Endothelial cell (in vitro differentiated cells): Measurements from ENCODE around the gene NTN1. TPM values are rescaled to one million over a fixed set of nuclear protein-coding genes. Genes with fewer than 3 reads are reported as not detected.

Source experiments
- DNase-seq: peaks from one replicate; pipeline ENCODE4 v3.0.0; 2021; ENCODE audit warnings: low spot score
- H3K27ac Mint-ChIP-seq: one replicate; pipeline ENCODE4 v1.8.0; 2021; ENCODE audit warnings: mixed read lengths, inconsistent platforms; ENCODE audit not compliant: unreplicated experiment
- H3K27me3 Mint-ChIP-seq: one replicate; pipeline ENCODE4 v1.8.0; 2021; ENCODE audit warnings: mild to moderate bottlenecking, moderate library complexity, mixed read lengths, inconsistent platforms; ENCODE audit not compliant: unreplicated experiment
- H3K36me3 Mint-ChIP-seq: one replicate; pipeline ENCODE4 v1.8.0; 2021; ENCODE audit warnings: mild to moderate bottlenecking, low read depth, mixed read lengths, inconsistent platforms; ENCODE audit not compliant: unreplicated experiment
- H3K4me1 Mint-ChIP-seq: one replicate; pipeline ENCODE4 v1.8.0; 2021; ENCODE audit warnings: mild to moderate bottlenecking, mixed read lengths, inconsistent platforms; ENCODE audit not compliant: unreplicated experiment
- H3K4me3 Mint-ChIP-seq: one replicate; pipeline ENCODE4 v1.8.0; 2021; ENCODE audit warnings: mild to moderate bottlenecking, mixed read lengths, inconsistent platforms; ENCODE audit not compliant: unreplicated experiment
- H3K9me3 Mint-ChIP-seq: one replicate; pipeline ENCODE4 v1.8.0; 2021; ENCODE audit warnings: mixed read lengths, inconsistent platforms; ENCODE audit not compliant: unreplicated experiment
- total RNA-seq: library from RNA; stranded (reverse); fragmentation: NEBNext Ultra II Directional; extraction: Animal tissue kit (Norgen Biotek cat#: 25700); gene quantifications from one replicate; pipeline ENCODE4 v1.2.1, GENCODE V29; 2021; ENCODE audit not compliant: unreplicated experiment
- TF ChIP-seq, protein P1 (sequence below): fragments of 200-600 bp; sonication (generic); IDR thresholded peaks from one replicate; pipeline ENCODE4 v1.5.0; 2021; ENCODE audit warnings: antibody characterized with exemption; ENCODE audit not compliant: unreplicated experiment

The NTN1 gene
- total RNA-seq, 1 donor from 2014 or later, result 6.6 TPM

- DNase-seq, result no peak
- TF ChIP-seq, protein P1, sequence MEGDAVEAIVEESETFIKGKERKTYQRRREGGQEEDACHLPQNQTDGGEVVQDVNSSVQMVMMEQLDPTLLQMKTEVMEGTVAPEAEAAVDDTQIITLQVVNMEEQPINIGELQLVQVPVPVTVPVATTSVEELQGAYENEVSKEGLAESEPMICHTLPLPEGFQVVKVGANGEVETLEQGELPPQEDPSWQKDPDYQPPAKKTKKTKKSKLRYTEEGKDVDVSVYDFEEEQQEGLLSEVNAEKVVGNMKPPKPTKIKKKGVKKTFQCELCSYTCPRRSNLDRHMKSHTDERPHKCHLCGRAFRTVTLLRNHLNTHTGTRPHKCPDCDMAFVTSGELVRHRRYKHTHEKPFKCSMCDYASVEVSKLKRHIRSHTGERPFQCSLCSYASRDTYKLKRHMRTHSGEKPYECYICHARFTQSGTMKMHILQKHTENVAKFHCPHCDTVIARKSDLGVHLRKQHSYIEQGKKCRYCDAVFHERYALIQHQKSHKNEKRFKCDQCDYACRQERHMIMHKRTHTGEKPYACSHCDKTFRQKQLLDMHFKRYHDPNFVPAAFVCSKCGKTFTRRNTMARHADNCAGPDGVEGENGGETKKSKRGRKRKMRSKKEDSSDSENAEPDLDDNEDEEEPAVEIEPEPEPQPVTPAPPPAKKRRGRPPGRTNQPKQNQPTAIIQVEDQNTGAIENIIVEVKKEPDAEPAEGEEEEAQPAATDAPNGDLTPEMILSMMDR, result no peak
- H3K36me3 Mint-ChIP-seq, result no peaks in the 10 kb centered on the region
- H3K9me3 Mint-ChIP-seq, result no peaks in the 10 kb centered on the region
- H3K4me3 Mint-ChIP-seq, result no peak overlapping the region
- no peaks in the 10 kb centered on the region for H3K4me1 Mint-ChIP-seq
- peaks cover 5% of the 10 kb centered on the region for H3K27me3 Mint-ChIP-seq
- no peak overlapping the region for H3K27ac Mint-ChIP-seq
These were observed 251.3 kb downstream of the NTN1 start for GRCh38 chr17:9272501-9273200.

- DNase-seq, result no peak
- peaks cover 5% of the 10 kb centered on the region for H3K27me3 Mint-ChIP-seq
- H3K4me1 Mint-ChIP-seq, result no peaks in the 10 kb centered on the region
- H3K36me3 Mint-ChIP-seq, result no peaks in the 10 kb centered on the region
- H3K9me3 Mint-ChIP-seq, result no peaks in the 10 kb centered on the region
- TF ChIP-seq, protein P1, result no peak
- no peak overlapping the region for H3K27ac Mint-ChIP-seq
- H3K4me3 Mint-ChIP-seq, result no peak overlapping the region
These were observed 252.4 kb downstream of the NTN1 start for GRCh38 chr17:9273428-9274391.

DNA sequence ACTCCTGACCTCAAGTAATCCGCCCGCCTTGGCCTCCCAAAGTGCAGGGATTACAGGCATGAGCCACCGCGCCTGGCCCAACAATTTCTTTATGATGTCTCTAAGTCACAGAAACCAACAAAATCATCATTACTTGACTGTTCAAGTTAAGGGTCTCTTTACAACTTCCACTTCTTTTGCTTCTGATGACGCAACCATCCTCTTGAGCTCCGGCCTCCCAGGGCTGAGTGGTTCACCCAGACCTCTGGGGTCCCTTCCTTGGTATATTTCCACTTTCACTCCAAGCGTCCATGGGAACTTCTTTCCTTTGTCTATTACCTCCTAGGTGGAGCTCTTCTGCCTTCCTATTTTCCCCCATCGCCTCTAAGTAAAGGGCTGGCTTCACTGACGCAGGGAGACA is 253.7 kb downstream of the NTN1 start:
- DNase-seq, result no peak
- no peaks in the 10 kb centered on the region for H3K9me3 Mint-ChIP-seq
- no peaks in the 10 kb centered on the region for H3K36me3 Mint-ChIP-seq
- H3K27ac Mint-ChIP-seq, result no peak overlapping the region
- H3K4me3 Mint-ChIP-seq, result no peak overlapping the region
- TF ChIP-seq, protein P1, result no peak
- peaks cover 2% of the 10 kb centered on the region for H3K27me3 Mint-ChIP-seq
- H3K4me1 Mint-ChIP-seq, result no peaks in the 10 kb centered on the region

DNA sequence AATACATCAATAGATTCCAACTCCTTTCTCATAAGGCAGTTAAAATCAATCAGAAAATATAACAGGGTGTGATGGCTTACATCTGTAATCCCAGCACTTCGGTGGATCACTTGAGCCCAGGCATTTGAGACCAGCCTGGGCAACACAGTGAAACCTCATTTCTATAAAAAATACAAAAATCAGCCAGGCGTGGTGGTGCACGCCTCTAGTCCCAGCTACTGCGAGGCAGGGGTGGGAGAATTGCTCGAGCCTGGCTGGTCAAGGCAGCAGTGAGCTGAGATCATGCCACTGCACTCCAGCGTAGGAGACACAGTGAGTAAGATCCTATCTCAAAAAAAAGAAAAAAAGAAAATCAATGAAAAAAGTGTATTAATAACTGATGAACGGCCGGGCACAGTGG is 258.6 kb downstream of the NTN1 start:
- H3K36me3 Mint-ChIP-seq, result no peaks in the 10 kb centered on the region

More for the DNA sequence above, 258.6 kb downstream of the NTN1 start:
- Mint-ChIP-seq H3K27me3 (peaks cover 4% of the 10 kb centered on the region), H3K9me3 (no peaks in the 10 kb centered on the region), H3K27ac (no peak overlapping the region), H3K4me3 (no peak overlapping the region), H3K4me1 (peaks cover 8% of the 10 kb centered on the region)
- TF ChIP-seq, protein P1, result no peak
- DNase-seq, result no peak
